B cell (primary cell): ENCODE results near the gene SLC1A2.

Experiments used
- CTCF ChIP-seq: fragments of 200-600 bp; IDR thresholded peaks from one replicate; pipeline ENCODE4 v1.8.0; 2022; ENCODE audit warnings: antibody characterized with exemption, mild to moderate bottlenecking
- EZH2 ChIP-seq: IDR thresholded peaks from 2 replicates; pipeline ENCODE4 v1.6.1; 2012; ENCODE audit warnings: borderline replicate concordance, low read depth, mild to moderate bottlenecking, moderate library complexity, low read length; ENCODE audit not compliant: insufficient read depth, poor library complexity, severe bottlenecking

- TF ChIP-seq EZH2 (no peak), CTCF (no peak)
Observed at GRCh38 chr11:35363246-35363801, 56.0 kb downstream of the SLC1A2 start.
